Measurements from ENCODE around the gene GLRX3. TPM values are rescaled to one million over a fixed set of nuclear protein-coding genes. Genes with fewer than 3 reads are reported as not detected.
"Not testable (repeated sequence)": the region's sequence is repeated elsewhere in the genome, so short reads cannot be mapped to it uniquely, and the experiment has no call there.

The GLRX3 gene
- polyA plus RNA-seq (118 and 170 TPM in 2 replicates), polyA minus RNA-seq (52.8 and 60.3 TPM in 2 replicates)

DNA sequence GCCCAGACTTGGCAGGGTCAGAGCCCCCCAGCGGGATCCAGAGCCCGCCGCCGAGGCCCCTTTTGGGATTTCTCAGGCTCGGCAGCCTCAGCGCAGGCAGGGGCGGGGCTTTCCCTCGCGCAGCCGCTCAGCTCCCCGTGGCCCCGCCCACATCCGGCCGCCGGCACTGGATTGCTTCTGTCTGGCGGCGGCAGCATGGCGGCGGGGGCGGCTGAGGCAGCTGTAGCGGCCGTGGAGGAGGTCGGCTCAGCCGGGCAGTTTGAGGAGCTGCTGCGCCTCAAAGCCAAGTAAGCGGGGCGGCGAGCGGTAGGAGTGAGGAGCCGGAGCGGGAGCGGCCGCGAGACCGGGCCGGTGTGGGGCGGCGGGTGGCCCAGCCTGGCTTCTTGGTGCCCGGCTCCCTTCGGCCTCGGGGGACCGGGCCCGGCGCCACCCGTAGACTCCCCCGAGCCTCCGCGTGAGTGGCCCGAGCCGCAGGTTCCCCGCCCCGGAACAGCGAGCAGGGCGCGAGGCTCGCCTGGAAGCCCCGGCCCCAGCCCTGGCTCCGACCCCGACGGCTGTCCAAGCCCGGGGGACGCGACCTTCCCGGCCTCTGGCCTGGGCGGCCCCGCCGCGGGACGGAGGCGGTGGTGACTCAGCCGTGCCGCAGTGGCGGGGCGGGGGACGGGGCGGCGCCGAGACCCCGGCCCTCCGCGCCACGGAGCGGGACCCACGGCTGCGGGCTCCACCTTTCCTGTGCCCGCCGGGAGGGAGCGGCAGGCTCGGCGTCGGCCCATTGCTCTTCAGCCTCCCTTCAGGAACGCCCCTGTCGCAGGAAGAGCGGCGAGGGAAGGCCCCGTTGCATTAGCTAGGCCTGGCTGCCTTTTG lies at the start of gene GLRX3:
GLRX3 (plus strand) TSS at position 166 of the 864 bp plus-strand sequence; CDS start at position 196, 30 bp downstream.
- no peaks in the 10 kb centered on the region for H3K27me3 ChIP-seq (ENCODE audit: insufficient read depth, low read depth, low read length)
- peaks cover 42% of the 10 kb centered on the region for H3K79me2 ChIP-seq (replicated peaks; ENCODE audit: insufficient read depth, low read length)
- TF ChIP-seq SMC3 (conservative IDR thresholded peaks at IDR 0.05; ENCODE audit: poor library complexity) (peak; percentile 34), EZH2 (IDR thresholded peaks at IDR 0.05; ENCODE audit: borderline replicate concordance, insufficient read depth, low read length, poor library complexity, severe bottlenecking) (no peak), POLR2AphosphoS5 (IDR thresholded peaks at IDR 0.05) (peak; percentile 91), TAF1 (IDR thresholded peaks at IDR 0.05; ENCODE audit: low read depth) (peak; percentile 91), EP300 (conservative IDR thresholded peaks at IDR 0.05; ENCODE audit: poor library complexity, severe bottlenecking) (peak; percentile 29), RAD21 (conservative IDR thresholded peaks at IDR 0.05) (peak; percentile 37), MXI1 (conservative IDR thresholded peaks at IDR 0.05; ENCODE audit: poor library complexity, severe bottlenecking) (peak; percentile 92)
- TF ChIP-seq, protein P1, sequence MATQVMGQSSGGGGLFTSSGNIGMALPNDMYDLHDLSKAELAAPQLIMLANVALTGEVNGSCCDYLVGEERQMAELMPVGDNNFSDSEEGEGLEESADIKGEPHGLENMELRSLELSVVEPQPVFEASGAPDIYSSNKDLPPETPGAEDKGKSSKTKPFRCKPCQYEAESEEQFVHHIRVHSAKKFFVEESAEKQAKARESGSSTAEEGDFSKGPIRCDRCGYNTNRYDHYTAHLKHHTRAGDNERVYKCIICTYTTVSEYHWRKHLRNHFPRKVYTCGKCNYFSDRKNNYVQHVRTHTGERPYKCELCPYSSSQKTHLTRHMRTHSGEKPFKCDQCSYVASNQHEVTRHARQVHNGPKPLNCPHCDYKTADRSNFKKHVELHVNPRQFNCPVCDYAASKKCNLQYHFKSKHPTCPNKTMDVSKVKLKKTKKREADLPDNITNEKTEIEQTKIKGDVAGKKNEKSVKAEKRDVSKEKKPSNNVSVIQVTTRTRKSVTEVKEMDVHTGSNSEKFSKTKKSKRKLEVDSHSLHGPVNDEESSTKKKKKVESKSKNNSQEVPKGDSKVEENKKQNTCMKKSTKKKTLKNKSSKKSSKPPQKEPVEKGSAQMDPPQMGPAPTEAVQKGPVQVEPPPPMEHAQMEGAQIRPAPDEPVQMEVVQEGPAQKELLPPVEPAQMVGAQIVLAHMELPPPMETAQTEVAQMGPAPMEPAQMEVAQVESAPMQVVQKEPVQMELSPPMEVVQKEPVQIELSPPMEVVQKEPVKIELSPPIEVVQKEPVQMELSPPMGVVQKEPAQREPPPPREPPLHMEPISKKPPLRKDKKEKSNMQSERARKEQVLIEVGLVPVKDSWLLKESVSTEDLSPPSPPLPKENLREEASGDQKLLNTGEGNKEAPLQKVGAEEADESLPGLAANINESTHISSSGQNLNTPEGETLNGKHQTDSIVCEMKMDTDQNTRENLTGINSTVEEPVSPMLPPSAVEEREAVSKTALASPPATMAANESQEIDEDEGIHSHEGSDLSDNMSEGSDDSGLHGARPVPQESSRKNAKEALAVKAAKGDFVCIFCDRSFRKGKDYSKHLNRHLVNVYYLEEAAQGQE (IDR thresholded peaks at IDR 0.05; ENCODE audit: borderline replicate concordance): peak; percentile 56
- TF ChIP-seq, protein P2, sequence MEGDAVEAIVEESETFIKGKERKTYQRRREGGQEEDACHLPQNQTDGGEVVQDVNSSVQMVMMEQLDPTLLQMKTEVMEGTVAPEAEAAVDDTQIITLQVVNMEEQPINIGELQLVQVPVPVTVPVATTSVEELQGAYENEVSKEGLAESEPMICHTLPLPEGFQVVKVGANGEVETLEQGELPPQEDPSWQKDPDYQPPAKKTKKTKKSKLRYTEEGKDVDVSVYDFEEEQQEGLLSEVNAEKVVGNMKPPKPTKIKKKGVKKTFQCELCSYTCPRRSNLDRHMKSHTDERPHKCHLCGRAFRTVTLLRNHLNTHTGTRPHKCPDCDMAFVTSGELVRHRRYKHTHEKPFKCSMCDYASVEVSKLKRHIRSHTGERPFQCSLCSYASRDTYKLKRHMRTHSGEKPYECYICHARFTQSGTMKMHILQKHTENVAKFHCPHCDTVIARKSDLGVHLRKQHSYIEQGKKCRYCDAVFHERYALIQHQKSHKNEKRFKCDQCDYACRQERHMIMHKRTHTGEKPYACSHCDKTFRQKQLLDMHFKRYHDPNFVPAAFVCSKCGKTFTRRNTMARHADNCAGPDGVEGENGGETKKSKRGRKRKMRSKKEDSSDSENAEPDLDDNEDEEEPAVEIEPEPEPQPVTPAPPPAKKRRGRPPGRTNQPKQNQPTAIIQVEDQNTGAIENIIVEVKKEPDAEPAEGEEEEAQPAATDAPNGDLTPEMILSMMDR (IDR thresholded peaks at IDR 0.05; ENCODE audit: poor library complexity, severe bottlenecking): no peak
- H3K4me2 ChIP-seq (ENCODE audit: low read length): peak within 1 kb of the TSS; percentile 93
- peak within 1 kb of the TSS; percentile 67 for H3K27ac ChIP-seq (ENCODE audit: low read length)
- no peaks in the 10 kb centered on the region for H3K9me3 ChIP-seq (ENCODE audit: low read length)
- no peaks in the 10 kb centered on the region for H4K20me1 ChIP-seq (ENCODE audit: insufficient read depth)
- H2AFZ ChIP-seq (ENCODE audit: low read depth, low read length): peak within 1 kb of the TSS; percentile 96
- H3K4me3 ChIP-seq (ENCODE audit: low read length): peak within 1 kb of the TSS; percentile 91
- no peaks in the 10 kb centered on the region for H3F3A ChIP-seq (ENCODE audit: insufficient read depth, low read length, poor library complexity, severe bottlenecking)
- H3K9ac ChIP-seq (ENCODE audit: low read length): peak within 1 kb of the TSS; percentile 79
- H3K36me3 ChIP-seq (ENCODE audit: insufficient read depth, low read length): no peaks in the 10 kb centered on the region
- no peaks in the 10 kb centered on the region for H3K9me2 ChIP-seq (ENCODE audit: insufficient read depth, low read length)

DNA sequence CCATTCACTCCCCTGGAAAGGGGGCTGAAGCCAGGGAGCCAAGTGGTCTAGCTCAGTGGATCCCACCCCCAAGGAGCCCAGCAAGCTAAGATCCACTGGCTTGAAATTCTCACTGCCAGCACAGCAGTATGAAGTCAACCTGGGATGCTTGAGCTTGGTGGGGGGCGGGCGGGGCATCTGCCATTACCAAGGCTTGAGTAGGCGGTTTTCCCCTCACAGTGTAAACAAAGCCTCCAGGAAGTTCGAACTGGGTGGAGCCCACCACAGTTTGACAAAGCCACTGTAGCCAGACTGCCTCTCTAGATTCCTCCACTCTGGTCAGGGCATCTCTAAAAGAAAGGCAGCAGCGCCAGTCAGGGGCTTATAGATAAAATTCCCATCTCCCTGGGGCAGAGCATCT lies 45.6 kb upstream of the GLRX3 start:
- H2AFZ ChIP-seq (ENCODE audit: low read depth, low read length); H3F3A ChIP-seq (ENCODE audit: insufficient read depth, low read length, poor library complexity, severe bottlenecking): not testable (repeated sequence)

More for the DNA sequence above, 45.6 kb upstream of the GLRX3 start:
- not testable (repeated sequence) for H3K9me3 ChIP-seq (ENCODE audit: low read length); H3K36me3 ChIP-seq (ENCODE audit: insufficient read depth, low read length); H3K27me3 ChIP-seq (ENCODE audit: insufficient read depth, low read depth, low read length); H3K9me2 ChIP-seq (ENCODE audit: insufficient read depth, low read length); H3K9ac ChIP-seq (ENCODE audit: low read length); H3K4me2 ChIP-seq (ENCODE audit: low read length); H3K79me2 ChIP-seq (replicated peaks; ENCODE audit: insufficient read depth, low read length); H3K4me3 ChIP-seq (ENCODE audit: low read length); H4K20me1 ChIP-seq (ENCODE audit: insufficient read depth); H3K27ac ChIP-seq (ENCODE audit: low read length)

Data from neural cell (in vitro differentiated cells).